Uterus (tissue), 4 donors: Measurements from ENCODE around the gene NXPH1. TPM values are rescaled to one million over a fixed set of nuclear protein-coding genes. Genes with fewer than 3 reads are reported as not detected.

Experiments used
- DNase-seq, 2 donors: peaks; one replicate each; pipeline ENCODE4 v3.0.0-alpha.2; 2019 to 2020
- H3K27ac ChIP-seq, 2 donors: fragments of 200-600 bp; sonication (generic); 1 replicate in 1 of 2; 2 replicates in 1 of 2; pipeline ENCODE4 v1.5.1; 2016 to 2018
- H3K27me3 ChIP-seq, 2 donors: fragments of 200-600 bp; sonication (generic); one replicate each; pipeline ENCODE4 v1.5.1; 2018 to 2019; ENCODE audit warnings: control low read depth in 1 of 2
- H3K36me3 ChIP-seq, 2 donors: fragments of 200-600 bp; sonication (generic); one replicate each; pipeline ENCODE4 v1.5.1; 2019; ENCODE audit warnings: control low read depth in 1 of 2
- H3K4me1 ChIP-seq, 2 donors: fragments of 200-600 bp; sonication (generic); one replicate each; pipeline ENCODE4 v1.5.1; 2018 to 2019; ENCODE audit warnings: control low read depth in 1 of 2
- H3K4me3 ChIP-seq, 2 donors: fragments of 200-600 bp; sonication (generic); 1 replicate in 1 of 2; 2 replicates in 1 of 2; pipeline ENCODE4 v1.5.1; 2018 to 2019; ENCODE audit warnings: mild to moderate bottlenecking in 1 of 2
- H3K9me3 ChIP-seq, 2 donors: fragments of 200-600 bp; sonication (generic); one replicate each; pipeline ENCODE4 v1.5.1; 2019; ENCODE audit warnings: control low read depth in 1 of 2
- POLR2A ChIP-seq, 2 donors: fragments of 450-650 bp; IDR thresholded peaks; one replicate each; pipeline ENCODE4 v1.6.1; 2016; ENCODE audit warnings: antibody characterized with exemption in 2 of 2, mild to moderate bottlenecking in 1 of 2, moderate library complexity in 1 of 2
- intact Hi-C: fragments of 100-400 bp; cut with DNase I; formaldehyde crosslinking; loops from one replicate; pipeline ENCODE4 v1.15.1; 2023; ENCODE audit warnings: low total_unique reads
- total RNA-seq, 4 donors: library from RNA; depleted of rRNA in 3 of 4; stranded (reverse); fragments of >200 nt in 3 of 4; gene quantifications; one replicate each; pipeline versions ENCODE4 v1.1.0 to v1.2.4, GENCODE V29; 2014 to 2023
- TF ChIP-seq, protein P1 (sequence below), 4 experiments: fragments of 200-600 bp in 2 of 4; fragments of 450-650 bp in 2 of 4; sonication (generic) in 2 of 4; IDR thresholded peaks; one replicate each; pipeline ENCODE4 v1.5.1; 2016 to 2019; ENCODE audit warnings: antibody characterized with exemption in 4 of 4, mild to moderate bottlenecking in 2 of 4, moderate library complexity in 1 of 4
- donor health status: DM: yes; HTN: yes; CAD: no.

NXPH1 gene
- total RNA-seq, 4 donors from 2014 or later = 0.28 TPM; not detected in 3

GRCh38 chr7:8516976-8517375 is 83.6 kb downstream of the NXPH1 start:
- Histone ChIP-seq H3K36me3 (no peaks in the 10 kb centered on the region), H3K9me3 (no peaks in the 10 kb centered on the region), H3K4me3 (no peak overlapping the region), H3K27me3 (no peaks in the 10 kb centered on the region), H3K27ac (no peak overlapping the region), H3K4me1 (no peaks in the 10 kb centered on the region)
- DNase-seq = no peak
- TF ChIP-seq, protein P1, sequence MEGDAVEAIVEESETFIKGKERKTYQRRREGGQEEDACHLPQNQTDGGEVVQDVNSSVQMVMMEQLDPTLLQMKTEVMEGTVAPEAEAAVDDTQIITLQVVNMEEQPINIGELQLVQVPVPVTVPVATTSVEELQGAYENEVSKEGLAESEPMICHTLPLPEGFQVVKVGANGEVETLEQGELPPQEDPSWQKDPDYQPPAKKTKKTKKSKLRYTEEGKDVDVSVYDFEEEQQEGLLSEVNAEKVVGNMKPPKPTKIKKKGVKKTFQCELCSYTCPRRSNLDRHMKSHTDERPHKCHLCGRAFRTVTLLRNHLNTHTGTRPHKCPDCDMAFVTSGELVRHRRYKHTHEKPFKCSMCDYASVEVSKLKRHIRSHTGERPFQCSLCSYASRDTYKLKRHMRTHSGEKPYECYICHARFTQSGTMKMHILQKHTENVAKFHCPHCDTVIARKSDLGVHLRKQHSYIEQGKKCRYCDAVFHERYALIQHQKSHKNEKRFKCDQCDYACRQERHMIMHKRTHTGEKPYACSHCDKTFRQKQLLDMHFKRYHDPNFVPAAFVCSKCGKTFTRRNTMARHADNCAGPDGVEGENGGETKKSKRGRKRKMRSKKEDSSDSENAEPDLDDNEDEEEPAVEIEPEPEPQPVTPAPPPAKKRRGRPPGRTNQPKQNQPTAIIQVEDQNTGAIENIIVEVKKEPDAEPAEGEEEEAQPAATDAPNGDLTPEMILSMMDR (IDR thresholded peaks at IDR 0.05) = no peak
- no peak for TF ChIP-seq POLR2A (IDR thresholded peaks at IDR 0.05)
- intact Hi-C loops = no loop called here

DNA sequence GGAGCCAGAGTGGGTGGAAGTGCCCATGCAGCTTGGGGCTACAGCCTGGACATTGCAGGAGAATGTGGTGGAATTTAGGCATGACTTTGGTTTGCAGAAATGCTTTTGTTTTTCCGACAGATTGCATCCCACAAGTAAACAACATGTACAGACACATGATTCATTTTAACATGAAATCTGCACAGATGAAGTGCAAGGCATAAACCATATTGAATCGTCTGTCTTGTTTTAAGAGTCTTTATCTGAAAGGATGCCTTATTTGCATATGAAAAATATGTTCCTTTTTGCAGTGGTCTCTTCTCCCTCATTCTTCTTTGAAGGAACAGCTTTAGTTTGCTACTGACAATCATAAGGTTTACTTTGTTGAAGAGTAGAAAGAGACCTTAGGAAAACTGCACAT is 94.9 kb downstream of the NXPH1 start:
- H3K4me1 ChIP-seq = no peaks in the 10 kb centered on the region
- no peak overlapping the region for H3K27ac ChIP-seq
- TF ChIP-seq POLR2A (IDR thresholded peaks at IDR 0.05) = no peak
- TF ChIP-seq, protein P1 (IDR thresholded peaks at IDR 0.05) = no peak
- no peak for DNase-seq
- no peaks in the 10 kb centered on the region for H3K36me3 ChIP-seq
- H3K4me3 ChIP-seq = no peak overlapping the region
- intact Hi-C loops = no loop called here
- H3K9me3 ChIP-seq = no peaks in the 10 kb centered on the region
- no peaks in the 10 kb centered on the region for H3K27me3 ChIP-seq

DNA sequence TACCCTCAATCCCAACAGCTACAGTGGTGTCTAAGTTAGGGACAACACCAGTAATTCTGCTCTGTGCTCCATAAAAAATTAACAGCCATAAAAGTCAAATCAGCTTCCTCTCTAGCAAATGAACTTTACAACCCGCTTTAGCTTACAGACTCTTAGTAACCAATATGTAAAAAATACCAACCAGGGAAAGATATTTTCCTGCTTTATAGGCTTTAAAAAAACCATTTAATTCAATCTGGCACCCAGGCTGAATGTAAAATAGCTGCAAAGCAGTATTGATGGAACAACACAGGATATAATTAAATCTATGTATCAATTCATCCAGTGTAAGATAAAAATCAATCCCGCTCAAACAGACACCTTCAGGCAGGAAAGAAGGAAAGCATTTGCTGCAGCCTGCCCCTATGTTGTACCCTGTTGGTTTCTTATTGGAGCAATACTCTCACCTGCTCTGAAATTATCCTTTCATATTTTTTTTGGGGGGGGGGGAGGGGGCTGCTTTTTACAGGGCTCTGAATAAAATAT is 98.6 kb downstream of the NXPH1 start:
- Histone ChIP-seq H3K36me3 (no peaks in the 10 kb centered on the region), H3K27me3 (no peaks in the 10 kb centered on the region), H3K4me1 (no peaks in the 10 kb centered on the region), H3K27ac (no peak overlapping the region), H3K9me3 (no peaks in the 10 kb centered on the region), H3K4me3 (no peak overlapping the region)
- intact Hi-C loops = no loop called here
- TF ChIP-seq, protein P1 (IDR thresholded peaks at IDR 0.05) = no peak
- TF ChIP-seq POLR2A (IDR thresholded peaks at IDR 0.05) = no peak
- no peak for DNase-seq

DNA sequence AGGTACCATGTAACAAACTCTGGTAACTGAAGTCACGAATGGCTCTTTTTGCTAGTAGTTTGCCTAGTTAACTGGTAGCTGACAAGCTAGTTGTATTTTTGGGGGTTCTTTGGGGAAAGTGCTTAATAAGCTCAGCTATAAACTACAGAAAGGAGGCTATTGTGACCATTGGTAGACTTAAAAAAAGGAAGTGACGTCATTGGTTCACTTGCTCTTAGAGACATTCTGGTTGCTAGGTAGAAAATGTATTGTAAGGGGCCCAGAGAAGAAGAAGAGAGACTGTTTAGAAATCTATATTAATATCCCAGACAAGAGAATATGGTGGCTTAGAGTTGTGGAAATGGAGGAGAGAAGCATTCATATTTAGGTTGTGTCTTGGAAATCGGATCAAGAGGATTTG is 103.0 kb downstream of the NXPH1 start:
- DNase-seq = no peak
- Histone ChIP-seq H3K27me3 (no peaks in the 10 kb centered on the region), H3K4me1 (no peaks in the 10 kb centered on the region), H3K27ac (no peak overlapping the region), H3K9me3 (no peaks in the 10 kb centered on the region), H3K4me3 (no peak overlapping the region), H3K36me3 (no peaks in the 10 kb centered on the region)
- TF ChIP-seq, protein P1 (IDR thresholded peaks at IDR 0.05) = no peak
- no peak for TF ChIP-seq POLR2A (IDR thresholded peaks at IDR 0.05)
- intact Hi-C loops = no loop called here

DNA sequence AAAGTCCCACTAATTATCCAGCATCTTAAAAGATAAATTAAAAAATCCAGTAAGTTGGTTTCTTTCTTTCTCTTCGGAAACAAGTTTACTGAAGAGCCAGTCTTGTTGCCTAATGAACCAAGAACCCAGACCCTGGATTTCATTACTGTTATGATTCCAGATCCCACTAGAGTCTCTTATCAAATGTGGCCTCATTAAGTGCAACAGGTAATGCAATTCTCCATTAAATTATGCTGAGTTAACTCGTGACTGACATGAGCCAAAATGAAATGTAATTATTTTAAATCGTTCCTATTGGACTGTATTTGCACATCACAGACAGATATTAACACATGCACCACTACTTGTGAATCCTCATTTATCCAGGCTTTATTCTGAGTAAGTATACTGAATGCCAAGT is 115.6 kb downstream of the NXPH1 start:
- no peak for TF ChIP-seq POLR2A (IDR thresholded peaks at IDR 0.05)
- TF ChIP-seq, protein P1 (IDR thresholded peaks at IDR 0.05) = no peak
- H3K9me3 ChIP-seq = no peaks in the 10 kb centered on the region

More for the DNA sequence above, 115.6 kb downstream of the NXPH1 start:
- Histone ChIP-seq H3K27ac (no peak overlapping the region), H3K27me3 (no peaks in the 10 kb centered on the region), H3K36me3 (no peaks in the 10 kb centered on the region), H3K4me3 (no peak overlapping the region), H3K4me1 (no peaks in the 10 kb centered on the region)
- intact Hi-C loops = no loop called here
- DNase-seq = no peak
